Karpas-422 (cell line): ENCODE measurements around the gene TIFAB. TPM values are rescaled to one million over a fixed set of nuclear protein-coding genes. Genes with fewer than 3 reads are reported as not detected.

ENCODE experiments used
- DNase-seq: peaks from one replicate; pipeline ENCODE4 v3.0.0-alpha.2; 2015
- H2AFZ ChIP-seq: fragments of 200-600 bp; sonication (generic); 2 replicates; pipeline ENCODE4 v1.6.1; 2014; ENCODE audit warnings: antibody characterized with exemption, low read length, mixed read lengths
- H3K27ac ChIP-seq: fragments of 200-600 bp; sonication (generic); 2 replicates; pipeline ENCODE4 v1.5.1; 2014; ENCODE audit warnings: mild to moderate bottlenecking, low read length, moderate library complexity
- H3K27me3 ChIP-seq: fragments of 200-600 bp; sonication (generic); 2 replicates; pipeline ENCODE4 v1.6.1; 2014; ENCODE audit warnings: low read length, mixed read lengths
- H3K36me3 ChIP-seq: fragments of 200-600 bp; sonication (generic); 2 replicates; pipeline ENCODE4 v1.6.1; 2014; ENCODE audit warnings: low read length, mixed read lengths; ENCODE audit not compliant: insufficient read depth
- H3K4me1 ChIP-seq: fragments of 200-600 bp; sonication (generic); 2 replicates; pipeline ENCODE4 v1.6.1; 2014; ENCODE audit warnings: mild to moderate bottlenecking, low read length, mixed read lengths
- H3K4me2 ChIP-seq: fragments of 200-600 bp; sonication (generic); 2 replicates; pipeline ENCODE4 v1.6.1; 2014; ENCODE audit warnings: low read length, low read depth, mild to moderate bottlenecking; ENCODE audit not compliant: poor library complexity, severe bottlenecking
- H3K4me3 ChIP-seq: fragments of 200-600 bp; sonication (generic); 2 replicates; pipeline ENCODE4 v1.5.1; 2014; ENCODE audit warnings: mild to moderate bottlenecking, antibody characterized with exemption, low read length, mixed read lengths
- H3K79me2 ChIP-seq: fragments of 200-600 bp; sonication (generic); 2 replicates; pipeline ENCODE4 v1.6.1; 2014; ENCODE audit warnings: mild to moderate bottlenecking, low read length, mixed read lengths
- H3K9ac ChIP-seq: fragments of 200-600 bp; sonication (generic); 2 replicates; pipeline ENCODE4 v1.6.0; 2014; ENCODE audit warnings: low read length
- H3K9me2 ChIP-seq: fragments of 200-600 bp; sonication (generic), shearing (Covaris generic); replicated peaks from 2 replicates; pipeline ENCODE4 v1.6.0; 2014; ENCODE audit warnings: mild to moderate bottlenecking, low read length, moderate library complexity; ENCODE audit not compliant: insufficient read depth
- H3K9me3 ChIP-seq: fragments of 300-700, 200-600 bp; sonication (generic); 2 replicates; pipeline ENCODE4 v1.6.1; 2014; ENCODE audit warnings: low read length, mixed read lengths
- H4K20me1 ChIP-seq: fragments of 200-600 bp; sonication (generic); 2 replicates; pipeline ENCODE4 v1.6.1; 2014; ENCODE audit warnings: mild to moderate bottlenecking, antibody characterized with exemption, low read length, low read depth; ENCODE audit not compliant: insufficient read depth
- total RNA-seq: library from RNA; depleted of rRNA; stranded (reverse); fragments of >200 nt; shearing (Covaris generic); gene quantifications from 2 replicates; pipeline ENCODE4 v1.2.3, GENCODE V29; 2014; ENCODE audit warnings: low replicate concordance

Gene TIFAB
- total RNA-seq, 1 experiment from 2014 or later = not detected

DNA sequence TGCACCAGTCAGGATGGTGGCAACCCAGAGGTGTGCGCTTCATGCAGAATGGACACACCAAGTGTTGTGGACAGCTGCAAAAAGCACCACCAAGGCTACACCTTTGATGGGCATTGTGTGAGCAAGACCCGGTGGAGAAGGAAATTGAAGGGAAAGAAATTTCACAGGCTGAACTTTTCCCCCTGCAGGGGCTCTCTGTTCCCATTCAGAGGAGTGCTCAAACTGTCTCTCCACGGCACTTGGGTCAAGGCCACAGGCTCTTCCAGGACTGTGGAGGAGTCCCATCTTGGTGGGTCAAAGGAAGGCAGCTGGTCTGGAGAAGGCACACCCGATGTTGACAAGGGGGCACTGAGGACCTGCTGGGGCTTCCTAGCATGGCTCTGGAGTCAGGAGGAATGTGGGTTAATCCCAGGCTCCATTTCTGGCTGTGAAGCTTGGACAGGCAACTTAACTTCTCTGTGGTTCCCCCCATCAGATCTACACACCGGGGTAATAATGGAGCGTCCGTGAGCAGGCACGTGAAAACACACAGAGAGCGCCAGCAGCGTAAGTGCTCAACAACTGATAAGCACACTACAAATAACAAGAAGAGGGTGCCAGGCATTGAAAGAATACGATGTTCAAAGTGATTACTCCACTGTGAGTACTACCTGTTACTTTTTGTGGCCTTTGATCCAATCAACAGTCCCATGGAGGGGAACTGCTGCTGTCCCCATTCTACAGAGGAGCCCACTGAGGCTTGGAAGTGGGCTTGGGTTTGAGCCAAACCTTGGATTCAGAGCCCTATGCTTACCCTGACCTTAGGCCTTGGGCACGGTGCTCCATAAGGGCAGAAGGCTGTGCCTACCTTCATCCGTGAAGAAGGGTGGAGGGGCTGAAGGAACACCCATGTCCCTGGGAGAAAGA lies 34.2 kb upstream of the TIFAB start:
- Histone ChIP-seq H3K36me3 (no peaks in the 10 kb centered on the region), H3K9ac (no peak overlapping the region), H4K20me1 (no peaks in the 10 kb centered on the region), H3K9me3 (no peaks in the 10 kb centered on the region), H3K27ac (no peak overlapping the region), H3K9me2 (no peaks in the 10 kb centered on the region), H2AFZ (no peak overlapping the region), H3K79me2 (no peaks in the 10 kb centered on the region), H3K4me3 (no peak overlapping the region), H3K4me2 (no peak overlapping the region), H3K4me1 (no peaks in the 10 kb centered on the region), H3K27me3 (no peaks in the 10 kb centered on the region)
- no peak for DNase-seq

DNA sequence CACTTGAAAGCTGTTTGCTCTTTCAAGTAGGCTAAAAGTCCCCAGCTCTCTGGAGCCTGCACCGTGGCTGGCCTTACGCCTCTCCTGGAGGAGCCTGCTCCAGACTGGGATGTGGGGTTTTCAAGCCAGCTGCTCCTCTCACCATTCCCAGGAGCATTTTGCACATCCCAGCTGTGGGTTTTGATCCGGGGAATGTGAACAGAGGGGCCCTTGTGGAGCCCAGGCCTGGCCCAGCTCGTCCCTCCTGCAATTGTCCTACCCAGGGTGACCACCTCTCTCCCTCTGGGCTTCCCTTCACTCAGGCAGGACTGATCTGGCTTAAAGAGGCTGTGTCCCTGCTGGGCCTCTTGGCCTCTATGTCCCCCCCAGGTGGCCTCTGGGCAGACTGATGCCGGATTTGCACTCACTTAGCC lies 32.5 kb upstream of the TIFAB start:
- Histone ChIP-seq H3K9me2 (no peaks in the 10 kb centered on the region), H3K9me3 (no peaks in the 10 kb centered on the region), H3K27me3 (no peaks in the 10 kb centered on the region), H2AFZ (no peak overlapping the region), H3K36me3 (no peaks in the 10 kb centered on the region), H3K27ac (no peak overlapping the region), H3K79me2 (no peaks in the 10 kb centered on the region), H3K4me1 (no peaks in the 10 kb centered on the region), H4K20me1 (no peaks in the 10 kb centered on the region), H3K4me2 (no peak overlapping the region), H3K4me3 (no peak overlapping the region), H3K9ac (no peak overlapping the region)
- DNase-seq = no peak

DNA sequence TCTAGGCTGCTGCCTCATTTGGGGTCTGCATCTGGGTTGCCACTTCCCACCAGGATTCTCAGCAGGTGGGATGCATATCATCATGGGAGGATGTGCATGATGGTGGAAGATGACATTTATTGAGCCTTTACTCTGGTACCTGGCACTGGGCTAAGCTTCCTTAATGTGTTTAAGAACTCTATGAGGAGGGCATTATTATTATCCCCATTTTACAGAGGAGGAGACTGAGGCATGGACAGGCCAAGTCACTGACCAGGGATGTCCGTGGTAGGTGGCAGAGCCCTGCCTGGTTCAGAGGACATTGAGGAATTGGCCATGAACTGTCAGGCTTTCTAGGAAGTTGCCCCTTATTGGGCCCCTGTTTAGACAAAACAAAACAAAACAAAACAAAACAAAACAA lies 31.1 kb upstream of the TIFAB start:
- no peaks in the 10 kb centered on the region for H3K79me2 ChIP-seq
- no peak overlapping the region for H2AFZ ChIP-seq
- H4K20me1 ChIP-seq = no peaks in the 10 kb centered on the region
- H3K36me3 ChIP-seq = no peaks in the 10 kb centered on the region
- no peak overlapping the region for H3K9ac ChIP-seq
- H3K27ac ChIP-seq = no peak overlapping the region
- no peaks in the 10 kb centered on the region for H3K9me2 ChIP-seq
- no peaks in the 10 kb centered on the region for H3K4me1 ChIP-seq
- no peaks in the 10 kb centered on the region for H3K27me3 ChIP-seq
- H3K4me2 ChIP-seq = no peak overlapping the region
- DNase-seq = no peak
- no peaks in the 10 kb centered on the region for H3K9me3 ChIP-seq
- no peak overlapping the region for H3K4me3 ChIP-seq

DNA sequence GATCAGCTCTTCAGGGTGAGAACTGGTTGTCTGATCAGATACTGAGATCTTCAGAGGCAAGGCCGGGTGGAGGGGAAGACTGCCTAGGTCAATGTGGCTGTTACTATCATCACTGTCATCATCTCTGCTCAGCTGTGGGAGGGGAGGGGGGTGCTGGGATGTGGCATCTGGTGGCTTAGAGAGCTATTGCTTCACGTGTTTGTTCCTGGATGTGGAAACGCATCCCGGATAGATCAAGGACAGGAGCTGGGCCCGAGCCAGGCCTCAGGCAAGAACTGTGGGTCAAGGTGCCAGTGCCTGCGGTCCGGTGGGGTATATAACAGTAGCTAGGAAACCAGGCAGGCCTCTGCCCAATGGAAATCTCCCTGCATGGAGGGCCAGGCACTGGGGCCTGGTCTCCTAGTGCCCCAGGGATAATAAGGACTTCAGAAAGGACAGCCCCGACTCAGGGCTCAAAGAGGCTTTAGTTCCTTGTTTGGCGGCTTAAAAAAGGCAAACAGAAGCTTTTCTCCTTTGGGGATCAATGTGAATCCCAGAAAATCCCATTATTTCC lies 30.3 kb upstream of the TIFAB start:
- H3K36me3 ChIP-seq = no peaks in the 10 kb centered on the region
- no peak overlapping the region for H2AFZ ChIP-seq
- no peaks in the 10 kb centered on the region for H3K79me2 ChIP-seq

DNA sequence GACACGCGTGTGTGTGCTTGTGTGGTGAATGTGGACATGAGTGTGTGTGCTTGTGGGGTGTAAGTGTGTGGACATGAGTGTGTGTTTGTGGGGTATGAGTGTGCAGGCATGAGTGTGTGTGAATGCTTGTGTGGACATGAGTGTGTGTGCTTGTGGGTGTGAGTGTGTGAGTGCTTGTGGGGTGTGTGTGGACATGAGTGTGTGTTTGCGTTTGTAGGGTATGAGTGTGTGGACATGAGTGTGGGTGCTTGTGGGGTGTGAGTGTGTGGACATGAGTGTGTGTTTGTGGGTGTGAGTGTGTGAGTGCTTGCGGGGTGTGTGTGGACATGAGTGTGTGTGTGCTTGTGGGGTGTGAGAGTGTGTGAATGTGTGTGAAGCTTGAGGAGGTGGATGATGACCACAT lies 29.8 kb upstream of the TIFAB start:
- H3K27me3 ChIP-seq = no peaks in the 10 kb centered on the region
- no peak overlapping the region for H3K9ac ChIP-seq
- H3K4me2 ChIP-seq = no peak overlapping the region
- H3K9me3 ChIP-seq = no peaks in the 10 kb centered on the region
- H3K36me3 ChIP-seq = no peaks in the 10 kb centered on the region
- H2AFZ ChIP-seq = no peak overlapping the region
- no peaks in the 10 kb centered on the region for H3K4me1 ChIP-seq
- H3K9me2 ChIP-seq = no peaks in the 10 kb centered on the region
- H4K20me1 ChIP-seq = no peaks in the 10 kb centered on the region
- no peak overlapping the region for H3K4me3 ChIP-seq
- no peaks in the 10 kb centered on the region for H3K79me2 ChIP-seq
- no peak overlapping the region for H3K27ac ChIP-seq
- no peak for DNase-seq

More for the DNA sequence above, 30.3 kb upstream of the TIFAB start:
- H3K9ac ChIP-seq = no peak overlapping the region
- no peak overlapping the region for H3K4me2 ChIP-seq
- no peaks in the 10 kb centered on the region for H3K9me3 ChIP-seq
- DNase-seq = no peak
- no peaks in the 10 kb centered on the region for H3K4me1 ChIP-seq
- no peaks in the 10 kb centered on the region for H3K9me2 ChIP-seq
- H4K20me1 ChIP-seq = no peaks in the 10 kb centered on the region
- no peak overlapping the region for H3K4me3 ChIP-seq
- no peak overlapping the region for H3K27ac ChIP-seq
- no peaks in the 10 kb centered on the region for H3K27me3 ChIP-seq

DNA sequence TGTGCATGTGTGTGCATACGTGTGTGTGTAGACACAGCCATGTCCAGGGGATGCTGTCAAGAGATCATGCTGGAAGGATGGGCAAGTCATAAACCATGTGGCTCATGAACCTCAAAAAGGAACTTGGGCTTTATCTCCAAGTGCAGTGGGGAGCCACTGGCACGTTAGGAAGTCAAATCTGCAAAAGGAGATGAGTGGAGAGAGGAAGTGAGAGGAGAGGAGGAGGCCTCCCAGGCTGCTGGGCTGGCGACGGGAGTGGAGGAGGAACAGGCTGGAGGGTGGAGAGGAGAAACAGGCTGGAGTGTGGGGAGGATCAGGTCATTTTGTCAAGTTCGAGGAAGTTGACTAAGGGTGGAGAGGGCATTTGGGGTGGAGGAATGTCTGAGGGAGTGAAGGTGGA lies 29.2 kb upstream of the TIFAB start:
- no peak overlapping the region for H3K9ac ChIP-seq

DNA sequence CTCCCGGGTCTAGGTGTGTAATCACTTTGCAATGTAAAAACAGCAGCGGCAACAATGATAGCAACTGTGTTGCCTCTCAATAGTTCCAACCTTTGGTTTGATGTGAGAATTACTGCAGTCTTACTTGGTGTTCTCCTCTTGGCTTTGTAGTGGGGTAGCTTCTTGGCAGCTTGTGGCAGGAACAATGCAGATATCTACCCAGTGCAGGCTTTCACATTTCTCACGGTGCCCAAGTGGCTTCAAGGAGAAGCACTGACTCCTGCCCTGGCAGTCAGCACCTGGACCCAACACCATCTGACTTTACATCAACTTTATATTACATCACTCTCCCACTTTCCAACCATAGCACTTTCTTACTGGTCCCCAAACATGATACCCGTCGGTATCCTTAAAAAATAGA lies 28.4 kb upstream of the TIFAB start:
- H4K20me1 ChIP-seq = no peaks in the 10 kb centered on the region
- H3K36me3 ChIP-seq = no peaks in the 10 kb centered on the region
- no peak overlapping the region for H2AFZ ChIP-seq
- no peak overlapping the region for H3K4me3 ChIP-seq
- no peak overlapping the region for H3K4me2 ChIP-seq
- DNase-seq = no peak
- H3K79me2 ChIP-seq = no peaks in the 10 kb centered on the region
- no peaks in the 10 kb centered on the region for H3K9me2 ChIP-seq
- H3K27me3 ChIP-seq = no peaks in the 10 kb centered on the region
- H3K4me1 ChIP-seq = no peaks in the 10 kb centered on the region
- H3K27ac ChIP-seq = no peak overlapping the region
- no peak overlapping the region for H3K9ac ChIP-seq
- H3K9me3 ChIP-seq = no peaks in the 10 kb centered on the region

More for the DNA sequence above, 29.2 kb upstream of the TIFAB start:
- no peaks in the 10 kb centered on the region for H4K20me1 ChIP-seq
- no peaks in the 10 kb centered on the region for H3K9me3 ChIP-seq
- H3K79me2 ChIP-seq = no peaks in the 10 kb centered on the region
- no peak overlapping the region for H2AFZ ChIP-seq
- no peak overlapping the region for H3K27ac ChIP-seq
- H3K4me1 ChIP-seq = no peaks in the 10 kb centered on the region
- H3K4me3 ChIP-seq = no peak overlapping the region
- no peaks in the 10 kb centered on the region for H3K36me3 ChIP-seq
- no peaks in the 10 kb centered on the region for H3K9me2 ChIP-seq
- no peaks in the 10 kb centered on the region for H3K27me3 ChIP-seq
- H3K4me2 ChIP-seq = no peak overlapping the region
- no peak for DNase-seq

DNA sequence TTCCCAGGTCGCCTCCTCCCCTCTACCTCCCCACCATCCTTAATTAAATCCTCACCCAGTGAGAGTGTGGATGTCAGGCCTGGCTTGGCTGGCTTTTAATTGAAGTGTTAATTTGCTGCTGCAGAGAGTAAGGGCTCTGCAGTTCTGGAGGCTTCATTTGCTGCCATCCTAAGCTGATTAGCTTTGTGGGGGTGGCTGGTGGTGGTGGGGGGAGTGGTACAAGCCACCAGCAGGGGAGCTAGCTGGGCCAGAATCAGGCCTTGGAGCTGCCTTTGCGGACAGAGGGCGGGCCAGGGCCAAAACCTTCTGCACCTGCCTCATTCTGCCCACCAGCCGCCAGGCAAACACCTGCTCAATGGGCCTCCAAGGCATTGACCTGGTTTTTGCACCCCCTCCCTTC lies 26.8 kb upstream of the TIFAB start:
- DNase-seq = no peak
- no peak overlapping the region for H2AFZ ChIP-seq
- no peaks in the 10 kb centered on the region for H3K79me2 ChIP-seq
- no peaks in the 10 kb centered on the region for H3K9me2 ChIP-seq
- no peak overlapping the region for H3K27ac ChIP-seq
- H3K4me2 ChIP-seq = no peak overlapping the region
- H3K9me3 ChIP-seq = no peaks in the 10 kb centered on the region
- H3K9ac ChIP-seq = no peak overlapping the region
- no peaks in the 10 kb centered on the region for H3K4me1 ChIP-seq
- H3K36me3 ChIP-seq = no peaks in the 10 kb centered on the region
- no peak overlapping the region for H3K4me3 ChIP-seq
- no peaks in the 10 kb centered on the region for H4K20me1 ChIP-seq
- H3K27me3 ChIP-seq = no peaks in the 10 kb centered on the region
